Osteoblast (primary cell): Measurements from ENCODE around the gene CPNE4. TPM values are rescaled to one million over a fixed set of nuclear protein-coding genes. Genes with fewer than 3 reads are reported as not detected.

ENCODE experiments used
- DNase-seq: peaks from one replicate; pipeline ENCODE4 v3.0.0; 2011; ENCODE audit warnings: low spot score, mixed read lengths; ENCODE audit not compliant: insufficient read length; ENCODE audit errors: missing footprints
- H2AFZ ChIP-seq: 2 replicates; pipeline ENCODE4 v1.6.0; 2011; ENCODE audit warnings: mild to moderate bottlenecking, low read length
- H3K27ac ChIP-seq: 2 replicates; pipeline ENCODE4 v1.5.1; 2011; ENCODE audit warnings: mild to moderate bottlenecking, low read depth, low read length, moderate library complexity
- H3K27me3 ChIP-seq: 2 replicates; pipeline ENCODE4 v1.6.0; 2012; ENCODE audit warnings: mild to moderate bottlenecking, control low read depth, inconsistent platforms, low read length, moderate library complexity; ENCODE audit not compliant: insufficient read depth
- H3K36me3 ChIP-seq: 2 replicates; pipeline ENCODE4 v1.5.1; 2011; ENCODE audit warnings: mild to moderate bottlenecking, low read length, control low read depth, moderate library complexity; ENCODE audit not compliant: insufficient read depth
- H3K4me1 ChIP-seq: 2 replicates; pipeline ENCODE4 v1.5.1; 2011; ENCODE audit warnings: mild to moderate bottlenecking, low read length, control low read depth, moderate library complexity; ENCODE audit not compliant: insufficient read depth
- H3K4me2 ChIP-seq: 2 replicates; pipeline ENCODE4 v1.6.0; 2011; ENCODE audit warnings: mild to moderate bottlenecking, low read length; ENCODE audit not compliant: insufficient read depth
- H3K4me3 ChIP-seq: fragments of 200-600 bp; sonication (generic); 3 replicates; pipeline ENCODE4 v1.5.1; 2012; ENCODE audit warnings: mild to moderate bottlenecking, low read length, inconsistent platforms; ENCODE audit not compliant: insufficient read depth
- H3K79me2 ChIP-seq: 2 replicates; pipeline ENCODE4 v1.6.0; 2012; ENCODE audit warnings: mild to moderate bottlenecking, low read length, control low read depth, inconsistent platforms; ENCODE audit not compliant: insufficient read depth
- H3K9me3 ChIP-seq: 2 replicates; pipeline ENCODE4 v1.5.1; 2011; ENCODE audit warnings: low read depth, low read length, control low read depth
- H4K20me1 ChIP-seq: 2 replicates; pipeline ENCODE4 v1.6.0; 2012; ENCODE audit warnings: mild to moderate bottlenecking, low read length, control low read depth; ENCODE audit not compliant: insufficient read depth
- CTCF ChIP-seq: IDR thresholded peaks from 2 replicates; pipeline ENCODE4 v1.5.1; 2011; ENCODE audit warnings: mild to moderate bottlenecking, low read depth, low read length, moderate library complexity; ENCODE audit errors: extremely low read depth
- total RNA-seq: library from RNA; depleted of rRNA; stranded (reverse); fragments of >200 nt; gene quantifications from 2 replicates; pipeline ENCODE4 v1.2.3, GENCODE V29; 2012

CPNE4 gene
- total RNA-seq, 1 donor, result not detected

DNA sequence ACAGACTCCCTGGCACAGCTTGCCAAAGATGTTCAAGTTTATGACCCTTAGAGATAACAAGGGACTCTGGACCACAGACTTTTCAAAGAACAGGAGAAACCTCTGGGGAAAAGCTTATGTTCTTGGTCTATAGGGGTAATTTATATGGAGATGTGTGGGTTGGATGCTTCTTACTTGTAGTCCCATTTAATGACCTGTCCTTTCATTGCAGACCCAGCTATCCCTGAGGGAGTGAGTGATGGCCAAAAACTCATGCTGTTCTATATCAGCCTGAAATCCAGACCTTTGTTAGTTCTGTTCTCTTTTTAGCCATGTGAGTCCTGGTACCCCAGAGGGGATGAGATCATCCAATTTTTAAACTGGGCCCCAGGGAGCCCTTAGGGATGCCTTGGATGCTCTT, 488.4 kb downstream of the CPNE4 start:
- Histone ChIP-seq H3K27me3 (no peaks in the 10 kb centered on the region), H2AFZ (no peak overlapping the region), H3K9me3 (no peaks in the 10 kb centered on the region), H3K36me3 (no peaks in the 10 kb centered on the region), H3K4me3 (no peak overlapping the region), H4K20me1 (no peaks in the 10 kb centered on the region), H3K79me2 (no peaks in the 10 kb centered on the region), H3K4me2 (no peak overlapping the region), H3K27ac (no peak overlapping the region), H3K4me1 (peaks cover 8% of the 10 kb centered on the region)
- no peak for TF ChIP-seq CTCF
- no peak for DNase-seq

DNA sequence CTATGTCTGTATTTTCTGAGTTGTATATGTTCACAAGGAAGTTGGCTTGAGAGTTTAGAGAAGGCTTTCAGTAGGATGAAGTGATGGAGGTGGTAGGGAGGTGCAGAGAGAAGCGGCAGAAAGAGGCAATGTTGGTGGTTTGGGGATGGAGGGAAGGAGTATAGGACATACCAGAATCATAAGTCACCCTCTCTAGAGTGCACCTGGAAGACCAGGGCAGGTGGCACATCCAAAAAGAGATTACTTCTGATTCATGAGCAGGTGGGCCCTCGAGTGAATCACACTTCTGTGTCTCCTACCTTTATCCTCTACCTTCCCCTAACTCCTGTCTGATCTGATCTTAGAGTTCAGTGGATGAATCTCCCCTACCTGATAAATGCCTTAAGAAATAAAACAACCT, 490.3 kb downstream of the CPNE4 start:
- Histone ChIP-seq H3K4me2 (no peak overlapping the region), H2AFZ (no peak overlapping the region), H3K4me1 (peaks cover 8% of the 10 kb centered on the region), H3K4me3 (no peak overlapping the region), H3K9me3 (no peaks in the 10 kb centered on the region), H3K79me2 (no peaks in the 10 kb centered on the region), H4K20me1 (no peaks in the 10 kb centered on the region), H3K27me3 (no peaks in the 10 kb centered on the region), H3K27ac (no peak overlapping the region), H3K36me3 (no peaks in the 10 kb centered on the region)
- no peak for DNase-seq
- no peak for TF ChIP-seq CTCF

- no peak for DNase-seq
- peaks cover 8% of the 10 kb centered on the region for H3K4me1 ChIP-seq
- no peaks in the 10 kb centered on the region for H3K9me3 ChIP-seq
- no peak overlapping the region for H3K4me2 ChIP-seq
- H3K36me3 ChIP-seq, result no peaks in the 10 kb centered on the region
- no peak overlapping the region for H2AFZ ChIP-seq
- H3K27ac ChIP-seq, result no peak overlapping the region
- no peaks in the 10 kb centered on the region for H3K79me2 ChIP-seq
- H3K27me3 ChIP-seq, result no peaks in the 10 kb centered on the region
- H4K20me1 ChIP-seq, result no peaks in the 10 kb centered on the region
- no peak overlapping the region for H3K4me3 ChIP-seq
- no peak for TF ChIP-seq CTCF
Measured at GRCh38 chr3:131543714-131544113, 491.1 kb downstream of the CPNE4 start.

GRCh38 chr3:131541288-131541687, 493.5 kb downstream of the CPNE4 start:
- H3K9me3 ChIP-seq, result no peaks in the 10 kb centered on the region
- peaks cover 8% of the 10 kb centered on the region for H3K4me1 ChIP-seq
- no peaks in the 10 kb centered on the region for H3K79me2 ChIP-seq
- no peaks in the 10 kb centered on the region for H3K27me3 ChIP-seq
- H3K4me3 ChIP-seq, result no peak overlapping the region
- H3K36me3 ChIP-seq, result no peaks in the 10 kb centered on the region
- DNase-seq, result no peak
- H2AFZ ChIP-seq, result no peak overlapping the region
- H3K27ac ChIP-seq, result no peak overlapping the region
- no peak for TF ChIP-seq CTCF
- no peaks in the 10 kb centered on the region for H4K20me1 ChIP-seq
- H3K4me2 ChIP-seq, result no peak overlapping the region
